ENCODE measurements around the gene UFD1. TPM values are rescaled to one million over a fixed set of nuclear protein-coding genes. Genes with fewer than 3 reads are reported as not detected.

Gene UFD1
- total and polyA plus RNA-seq, 2 of the 4 experiments (the other 2 are of a cell fraction), result 149 to 152 TPM

DNA sequence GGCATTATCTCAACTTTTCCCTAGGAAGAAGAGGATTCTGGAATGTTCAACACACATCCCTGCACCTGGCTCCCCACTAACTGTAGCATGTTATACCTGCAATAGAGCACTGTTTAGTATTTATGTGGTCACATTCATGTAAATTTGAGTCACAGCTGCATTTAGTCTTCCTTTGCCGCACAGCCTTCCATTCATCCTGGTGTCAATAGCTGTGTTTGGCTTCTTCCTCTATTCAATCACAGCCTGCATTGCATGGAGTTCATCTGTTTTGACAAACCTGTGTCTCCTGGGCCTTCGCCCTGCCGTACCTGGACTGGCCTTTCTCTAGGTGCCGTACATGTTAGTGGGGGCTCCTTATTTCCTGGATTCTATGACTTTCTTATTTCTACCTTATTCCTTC lies 27.4 kb downstream of the UFD1 start:
- no peak overlapping the region for H3K4ac ChIP-seq (ENCODE audit: low read depth, low read length)
- no peak overlapping the region for H2AK5ac ChIP-seq (ENCODE audit: low read depth, low read length)
- H3K27ac ChIP-seq (ENCODE audit: insufficient read depth, low read length), result no peak overlapping the region
- H3K9me1 ChIP-seq (ENCODE audit: insufficient read depth, low read length), result peaks cover 13% of the 10 kb centered on the region
- H4K5ac ChIP-seq (ENCODE audit: low read depth, low read length), result no peak overlapping the region
- H4K91ac ChIP-seq (ENCODE audit: insufficient read depth, low read depth, low read length), result no peak overlapping the region
- H3K9me3 ChIP-seq (ENCODE audit: control insufficient read depth, insufficient read depth, low read length), result no peaks in the 10 kb centered on the region
- H2AK9ac ChIP-seq (replicated peaks; ENCODE audit: low read depth, low read length, poor library complexity), result no peak overlapping the region
- H3K18ac ChIP-seq (ENCODE audit: low read depth, low read length), result no peak overlapping the region
- H3K23ac ChIP-seq (ENCODE audit: low read depth, low read length), result no peak overlapping the region
- H3K79me1 ChIP-seq (ENCODE audit: low read depth in 1 of 2, low read length in 2 of 2), result peaks cover 8 to 21% of the 10 kb centered on the region in 2 experiments; a peak in 3 of 4 replicates
- no peak overlapping the region for H3K4me2 ChIP-seq (ENCODE audit: low read depth, low read length)
- ATAC-seq (ENCODE audit: low read depth) (no peak), DNase-seq (no peak)
- H3K27me3 ChIP-seq (ENCODE audit: control insufficient read depth, insufficient read depth, low read length), result no peaks in the 10 kb centered on the region
- POLR2A ChIA-PET (ENCODE audit: unreplicated experiment), result no interaction called here
- no peaks in the 10 kb centered on the region for H4K20me1 ChIP-seq (ENCODE audit: insufficient read depth, low read length)
- no peak overlapping the region for H3K56ac ChIP-seq (ENCODE audit: extremely low read depth, insufficient read depth, low read length)
- no peak overlapping the region for H2BK15ac ChIP-seq (ENCODE audit: low read depth, low read length)
- no peak overlapping the region for H2BK5ac ChIP-seq (ENCODE audit: low read depth, low read length, poor library complexity, severe bottlenecking)
- H2AFZ ChIP-seq (replicated peaks; ENCODE audit: low read length, poor library complexity), result no peak overlapping the region
- no peak overlapping the region for H3K9ac ChIP-seq (ENCODE audit: low read depth, low read length)
- H3K4me1 ChIP-seq (ENCODE audit: control insufficient read depth, insufficient read depth, low read length), result peaks cover 9% of the 10 kb centered on the region; the same call in 1 of the 2 replicates
- H4K8ac ChIP-seq (ENCODE audit: low read depth in 2 of 2, low read length in 2 of 2), result no peak overlapping the region
- TSS peak; percentile 27 for BruUV-seq (replicated peaks)
- H3K36me3 ChIP-seq (ENCODE audit: control insufficient read depth, insufficient read depth, low read length), result peaks cover 46% of the 10 kb centered on the region
- CTCF ChIA-PET, result no interaction called here
- intact Hi-C loops (cut with micrococcal nuclease) (no loop called here), dilution Hi-C loops (cut with HindIII; ENCODE audit: low sequenced_read_pairs, unreplicated experiment) (no loop called here), in situ Hi-C loops (cut with MboI; ENCODE audit: low sequenced_read_pairs) (no loop called here)
- no peak overlapping the region for H3K14ac ChIP-seq (replicated peaks; ENCODE audit: low read depth, low read length)
- no peak for TF ChIP-seq NFE2L2 (IDR thresholded peaks at IDR 0.05; ENCODE audit: low read depth, low read length)
- no peak overlapping the region for H2BK120ac ChIP-seq (ENCODE audit: low read depth, low read length)
- no peak overlapping the region for H2BK20ac ChIP-seq (ENCODE audit: low read depth, low read length)
- H3K4me3 ChIP-seq (ENCODE audit: insufficient read depth, low read depth, low read length), result no peak overlapping the region
- WGBS, 2 experiments (ENCODE audit: extremely low coverage in 2 of 2, insufficient read length in 1 of 2), result no CpG with 5 or more reads among the region's 4 CpGs
